ENCODE measurements around the gene ZDHHC8.

Gene ZDHHC8, protein sequence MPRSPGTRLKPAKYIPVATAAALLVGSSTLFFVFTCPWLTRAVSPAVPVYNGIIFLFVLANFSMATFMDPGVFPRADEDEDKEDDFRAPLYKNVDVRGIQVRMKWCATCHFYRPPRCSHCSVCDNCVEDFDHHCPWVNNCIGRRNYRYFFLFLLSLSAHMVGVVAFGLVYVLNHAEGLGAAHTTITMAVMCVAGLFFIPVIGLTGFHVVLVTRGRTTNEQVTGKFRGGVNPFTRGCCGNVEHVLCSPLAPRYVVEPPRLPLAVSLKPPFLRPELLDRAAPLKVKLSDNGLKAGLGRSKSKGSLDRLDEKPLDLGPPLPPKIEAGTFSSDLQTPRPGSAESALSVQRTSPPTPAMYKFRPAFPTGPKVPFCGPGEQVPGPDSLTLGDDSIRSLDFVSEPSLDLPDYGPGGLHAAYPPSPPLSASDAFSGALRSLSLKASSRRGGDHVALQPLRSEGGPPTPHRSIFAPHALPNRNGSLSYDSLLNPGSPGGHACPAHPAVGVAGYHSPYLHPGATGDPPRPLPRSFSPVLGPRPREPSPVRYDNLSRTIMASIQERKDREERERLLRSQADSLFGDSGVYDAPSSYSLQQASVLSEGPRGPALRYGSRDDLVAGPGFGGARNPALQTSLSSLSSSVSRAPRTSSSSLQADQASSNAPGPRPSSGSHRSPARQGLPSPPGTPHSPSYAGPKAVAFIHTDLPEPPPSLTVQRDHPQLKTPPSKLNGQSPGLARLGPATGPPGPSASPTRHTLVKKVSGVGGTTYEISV

DNA sequence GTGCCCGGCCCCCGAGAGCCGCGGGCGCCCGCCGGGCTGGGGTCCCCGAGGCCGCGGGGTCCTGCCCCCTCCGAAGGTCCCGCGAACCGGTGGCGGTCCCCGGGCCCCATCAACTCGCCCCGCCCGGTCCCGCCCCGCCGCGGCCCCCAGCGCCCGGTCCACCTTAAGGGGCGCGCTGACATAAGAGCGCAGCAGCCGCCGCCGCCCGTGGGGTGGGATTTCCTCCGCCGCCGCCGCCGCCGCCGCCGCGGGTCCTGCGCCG, at the start of gene ZDHHC8:
ZDHHC8 (plus strand) TSS at position 208 of the 262 bp plus-strand sequence. CDS start 144 bp downstream, outside the sequence.
- peak; percentile 90 for DNase-seq (ENCODE audit: low spot score)

DNA sequence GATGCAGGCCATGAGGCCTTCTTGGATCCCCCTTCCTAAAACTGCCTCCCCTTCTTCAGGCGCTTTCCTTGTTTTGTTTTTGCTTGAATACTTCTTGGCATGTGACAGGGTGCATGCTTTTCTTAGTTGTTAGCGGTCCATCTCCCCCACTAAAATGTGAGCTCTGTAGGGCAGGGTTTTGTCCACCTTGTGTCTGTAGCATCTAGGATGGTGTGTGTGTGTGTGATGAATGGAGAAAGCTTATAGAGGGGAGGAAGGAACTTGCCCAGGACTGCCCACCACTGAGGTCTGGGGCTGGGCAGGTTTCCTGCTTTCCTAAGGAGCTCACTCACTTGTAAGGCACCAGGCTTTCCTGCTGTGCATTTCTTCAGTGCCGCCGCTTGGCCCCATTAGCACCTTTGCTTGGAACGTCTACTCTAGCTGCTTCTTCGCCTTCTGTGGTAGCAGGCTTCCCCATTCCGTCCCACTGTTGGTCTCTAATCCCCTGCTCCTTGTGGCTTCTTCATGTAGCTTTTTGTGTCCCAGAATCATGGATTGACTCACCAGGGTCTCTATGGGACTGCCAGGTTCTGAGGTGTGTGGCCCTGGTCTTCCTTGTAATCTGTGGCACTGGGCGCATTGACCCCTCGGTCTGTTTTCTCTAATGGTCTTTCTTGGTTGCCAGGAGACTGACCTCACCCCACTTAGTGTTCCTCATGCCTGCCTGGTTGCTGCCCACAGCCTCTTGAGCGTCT, 48.3 kb upstream of the ZDHHC8 start:
- DNase-seq (ENCODE audit: low spot score), result no peak

DNA sequence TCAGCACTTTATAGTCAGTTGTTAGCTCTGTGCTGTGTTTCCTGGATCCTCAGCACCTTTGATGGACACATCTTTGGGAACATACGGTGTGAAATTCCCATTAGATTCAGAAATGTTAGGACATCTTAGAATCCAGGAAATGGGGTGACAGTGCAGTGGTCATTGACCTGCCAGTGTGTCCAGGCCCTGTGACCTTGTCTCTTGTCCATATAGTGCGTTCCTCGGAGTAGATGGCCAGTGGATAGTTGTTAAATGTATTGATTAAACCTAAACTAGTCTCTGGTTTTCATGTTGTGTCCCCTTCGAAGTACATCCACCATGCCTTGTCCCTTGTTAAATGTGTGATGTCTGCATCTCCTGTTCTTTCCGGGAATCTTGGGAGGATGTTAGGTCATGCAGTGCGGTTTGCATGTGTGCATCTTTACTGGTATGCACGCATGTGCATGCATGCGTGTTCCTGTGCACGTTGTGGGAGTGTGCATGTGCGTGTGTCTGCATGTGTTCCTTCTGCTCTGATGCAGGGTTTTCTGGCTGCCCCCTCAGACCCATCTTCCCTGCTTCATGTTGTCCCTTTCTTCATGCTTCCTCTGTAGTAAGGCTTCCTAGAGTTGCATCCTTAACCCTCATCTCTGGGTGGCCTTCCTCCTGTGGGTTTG, 47.6 kb upstream of the ZDHHC8 start:
- no peak for DNase-seq (ENCODE audit: low spot score)

DNA sequence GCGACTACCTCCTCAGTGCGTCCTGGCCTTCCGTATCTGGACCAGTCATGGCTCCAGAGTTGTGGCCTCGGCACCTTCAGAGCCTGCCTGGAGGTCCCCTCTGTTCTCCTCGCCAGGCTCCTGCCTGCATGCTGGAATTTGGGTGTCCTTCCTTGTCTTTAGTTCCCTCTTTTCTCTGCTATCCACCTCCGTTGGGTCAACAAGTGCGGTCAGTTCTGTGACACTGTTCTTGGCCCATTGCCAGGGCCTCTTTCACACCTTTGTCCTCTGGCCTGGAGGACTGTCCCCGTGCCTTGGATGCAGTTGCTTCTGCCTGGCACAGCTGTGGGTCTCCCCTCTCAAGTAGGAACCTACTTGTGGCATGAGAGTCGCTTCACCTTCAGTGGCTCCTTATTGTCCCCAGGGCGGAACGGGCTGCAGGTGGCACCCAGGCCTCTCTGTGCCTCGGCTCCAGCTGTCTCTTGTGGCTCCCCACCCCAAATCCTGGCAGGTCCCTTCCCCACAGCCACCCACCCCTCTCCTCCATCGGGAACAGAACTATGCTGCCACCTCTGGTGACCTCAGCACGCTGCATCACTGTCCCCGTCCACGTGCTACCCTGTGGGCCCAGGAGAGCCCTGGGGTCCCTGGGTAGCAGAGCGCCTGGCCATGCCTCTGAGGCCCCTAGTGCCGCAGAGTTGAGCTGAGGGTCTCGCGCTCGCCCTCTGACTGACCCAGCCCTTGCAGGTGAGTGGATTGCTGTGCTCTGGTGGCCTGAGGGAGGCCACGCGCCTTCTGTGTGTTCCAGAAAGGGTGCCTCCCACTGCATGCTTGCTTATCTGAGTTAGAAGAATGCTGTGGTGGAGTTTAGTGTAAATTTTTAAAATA, 46.8 kb upstream of the ZDHHC8 start:
- no peak for DNase-seq (ENCODE audit: low spot score)

DNA sequence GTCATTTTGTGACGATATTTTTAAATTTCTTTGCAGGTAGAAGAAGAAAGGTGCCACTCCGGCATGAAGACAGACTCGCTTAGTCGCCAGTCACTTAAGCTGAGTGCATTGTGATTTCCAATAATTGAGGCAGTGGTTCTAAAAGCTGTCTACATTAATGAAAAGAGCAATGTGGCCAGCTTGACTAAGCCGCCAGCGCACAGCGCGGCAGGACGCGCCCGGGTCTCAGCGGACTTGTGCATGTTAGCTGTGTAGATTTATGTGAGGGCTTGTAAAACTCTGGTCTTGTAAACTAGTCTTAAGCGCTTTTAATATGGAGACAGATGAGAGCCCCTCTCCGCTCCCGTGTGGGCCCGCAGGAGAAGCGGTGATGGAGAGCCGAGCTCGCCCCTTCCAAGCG, 46.0 kb upstream of the ZDHHC8 start:
- DNase-seq (ENCODE audit: low spot score), result no peak

DNA sequence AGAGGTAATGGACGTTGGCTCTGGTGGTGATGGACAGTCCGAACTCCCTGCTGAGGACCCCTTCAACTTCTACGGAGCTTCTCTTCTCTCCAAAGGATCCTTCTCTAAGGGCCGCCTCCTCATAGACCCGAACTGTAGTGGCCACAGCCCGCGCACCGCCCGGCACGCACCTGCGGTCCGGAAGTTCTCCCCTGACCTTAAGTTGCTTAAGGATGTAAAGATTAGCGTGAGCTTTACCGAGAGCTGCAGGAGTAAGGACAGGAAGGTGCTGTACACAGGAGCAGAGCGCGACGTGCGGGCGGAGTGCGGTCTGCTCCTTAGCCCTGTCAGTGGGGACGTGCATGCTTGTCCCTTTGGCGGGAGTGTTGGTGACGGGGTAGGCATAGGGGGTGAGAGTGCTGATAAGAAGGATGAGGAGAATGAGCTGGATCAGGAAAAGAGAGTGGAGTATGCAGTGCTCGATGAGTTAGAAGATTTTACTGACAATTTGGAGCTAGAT, 45.5 kb upstream of the ZDHHC8 start:
- no peak for DNase-seq (ENCODE audit: low spot score)

DNA sequence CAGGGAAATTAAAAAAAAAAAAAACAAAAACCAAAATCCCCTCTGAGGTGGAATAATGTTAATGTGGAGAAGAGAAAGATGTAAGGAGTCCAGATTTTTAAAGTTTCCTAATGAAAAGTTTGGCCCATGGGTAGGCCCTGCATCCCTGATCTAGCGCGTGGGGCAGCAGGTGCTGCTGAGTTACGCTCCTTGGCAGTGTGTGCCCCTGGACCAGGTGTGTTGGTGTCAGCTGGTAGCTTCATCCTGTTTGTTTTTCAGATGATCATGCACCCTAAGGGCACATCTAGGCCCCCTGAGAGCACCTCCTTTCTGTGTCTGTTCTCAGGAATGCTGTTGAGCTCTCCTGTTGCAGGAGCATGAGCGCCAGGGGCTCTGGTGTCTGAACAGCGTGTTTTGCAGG, 44.8 kb upstream of the ZDHHC8 start:
- no peak for DNase-seq (ENCODE audit: low spot score)

DNA sequence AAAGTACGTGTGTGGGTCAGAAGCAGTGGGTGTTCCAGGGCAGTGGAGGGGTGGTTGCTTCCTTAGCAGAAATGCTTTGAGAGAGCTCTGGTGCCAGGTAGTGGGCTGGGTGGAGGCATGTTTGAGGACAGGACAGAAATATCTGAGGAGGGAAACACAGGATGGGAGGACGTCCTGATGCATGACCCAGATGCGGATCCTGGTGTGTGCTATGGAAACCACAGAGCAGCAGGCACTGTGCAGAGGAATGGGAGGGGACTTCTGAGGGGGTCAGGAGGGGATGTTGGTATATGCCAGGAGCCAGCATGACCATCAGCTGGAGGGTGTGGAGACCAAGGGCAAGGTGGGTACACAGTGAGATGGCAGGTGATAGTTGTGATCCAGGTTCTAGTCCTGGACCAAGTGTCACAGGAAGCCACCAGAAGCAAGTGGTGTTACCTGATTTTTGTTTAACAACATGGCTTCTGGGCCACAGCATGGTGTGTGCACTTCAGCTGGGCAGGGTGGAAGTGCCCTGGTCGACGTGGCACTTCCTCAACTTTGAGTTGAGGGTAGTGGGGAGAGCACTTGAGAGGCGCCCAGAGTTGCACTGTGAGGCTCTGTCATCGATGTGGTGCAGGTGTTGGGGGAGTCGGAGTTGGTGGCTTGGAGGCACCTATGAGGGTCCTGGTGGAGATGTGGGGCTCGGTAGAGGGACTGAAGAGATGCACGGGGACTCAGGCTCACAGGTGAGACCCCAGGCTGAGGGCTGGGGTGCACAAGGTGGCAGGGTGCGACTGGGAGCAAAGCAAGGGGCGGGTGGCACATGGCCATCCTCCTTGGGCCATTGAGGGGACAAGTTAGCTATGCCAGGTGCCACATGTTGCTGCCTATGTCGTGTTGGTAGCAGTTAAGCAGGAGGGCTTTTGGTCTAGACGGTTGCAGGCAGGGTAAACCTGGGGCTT, 44.0 kb upstream of the ZDHHC8 start:
- no peak for DNase-seq (ENCODE audit: low spot score)

DNA sequence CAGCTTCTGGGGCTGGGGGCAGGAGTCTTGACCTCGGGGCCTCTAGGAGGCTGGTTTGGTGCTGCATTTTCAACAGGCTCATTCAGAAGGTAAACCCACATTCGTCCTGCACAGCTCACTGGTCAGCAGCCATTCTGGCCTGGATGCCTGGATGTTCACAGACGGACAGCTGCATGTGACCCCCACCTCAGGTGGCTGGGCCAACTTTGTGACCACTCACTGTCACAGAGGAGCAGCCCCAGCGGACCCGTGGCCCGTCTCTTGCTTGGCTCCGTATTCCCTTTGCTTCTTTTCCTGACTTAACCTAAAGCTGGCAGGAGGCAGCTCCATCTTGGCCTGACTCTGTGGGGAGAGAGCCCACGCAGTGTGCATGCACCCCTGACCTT, 43.3 kb upstream of the ZDHHC8 start:
- no peak for DNase-seq (ENCODE audit: low spot score)

DNA sequence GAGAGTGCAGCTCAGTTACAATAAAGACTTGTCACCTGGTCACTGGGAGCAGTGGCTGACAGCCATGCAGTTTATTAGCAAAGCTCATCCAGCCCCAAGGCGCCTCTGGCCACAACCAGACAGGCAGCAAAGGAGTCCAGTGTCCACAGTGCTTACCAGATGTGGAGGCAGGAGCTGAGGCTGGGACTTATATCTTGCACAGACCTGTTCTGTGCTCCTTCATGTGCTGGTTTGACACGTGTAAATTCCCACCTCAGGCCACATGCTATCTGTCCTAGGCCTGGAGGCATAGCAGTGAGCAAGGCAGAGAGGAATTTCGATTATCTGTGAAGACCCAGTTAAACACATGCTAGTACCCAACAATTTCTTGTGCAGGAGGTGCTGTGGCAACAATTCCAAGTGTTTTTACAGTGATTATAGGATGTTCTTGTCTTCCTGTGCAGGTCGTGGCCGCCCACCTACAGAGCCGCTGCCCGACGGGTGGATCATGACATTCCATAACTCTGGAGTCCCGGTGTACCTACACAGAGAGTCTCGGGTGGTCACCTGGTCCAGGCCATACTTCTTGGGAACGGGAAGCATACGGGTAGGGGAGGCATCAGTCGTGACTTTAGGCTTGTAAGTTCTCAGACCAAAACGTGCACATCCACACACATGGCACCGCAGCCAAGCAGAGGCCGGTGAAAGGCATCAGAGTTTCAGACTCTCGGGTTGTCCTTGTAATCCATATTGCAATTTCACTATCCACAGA, 42.2 kb upstream of the ZDHHC8 start:
- no peak for DNase-seq (ENCODE audit: low spot score)

DNA sequence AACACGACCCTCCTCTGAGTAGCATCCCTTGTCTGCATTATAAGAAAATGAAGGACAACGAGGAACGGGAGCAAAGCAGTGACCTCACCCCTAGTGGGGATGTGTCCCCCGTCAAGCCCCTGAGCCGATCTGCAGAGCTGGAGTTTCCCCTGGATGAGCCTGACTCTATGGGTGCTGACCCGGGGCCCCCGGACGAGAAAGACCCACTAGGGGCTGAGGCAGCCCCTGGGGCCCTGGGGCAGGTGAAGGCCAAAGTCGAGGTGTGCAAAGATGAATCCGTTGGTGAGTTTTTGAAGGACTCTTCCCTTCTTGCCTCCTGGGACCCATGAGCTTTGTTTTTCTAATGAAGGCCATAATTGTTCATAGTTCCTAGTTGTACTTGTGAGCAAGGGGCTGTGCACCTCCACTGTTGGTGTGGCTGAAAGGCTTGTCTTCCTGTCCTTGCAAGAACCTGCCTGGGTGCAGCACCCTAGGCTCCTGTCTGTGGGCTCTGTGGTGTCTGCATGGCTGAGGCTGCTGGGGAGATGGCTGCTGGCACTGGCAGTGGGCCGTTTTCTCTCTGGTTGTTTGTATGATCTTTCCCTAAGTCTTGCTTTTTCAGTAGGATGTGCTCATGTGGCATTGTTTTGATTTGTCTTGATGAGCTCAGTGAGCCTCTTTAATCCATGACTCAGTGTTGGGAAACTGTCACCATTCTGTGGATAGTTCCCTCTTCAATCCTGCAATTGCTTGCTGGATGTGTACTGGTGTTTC, 41.5 kb upstream of the ZDHHC8 start:
- peak; percentile 40 for DNase-seq (ENCODE audit: low spot score)

DNA sequence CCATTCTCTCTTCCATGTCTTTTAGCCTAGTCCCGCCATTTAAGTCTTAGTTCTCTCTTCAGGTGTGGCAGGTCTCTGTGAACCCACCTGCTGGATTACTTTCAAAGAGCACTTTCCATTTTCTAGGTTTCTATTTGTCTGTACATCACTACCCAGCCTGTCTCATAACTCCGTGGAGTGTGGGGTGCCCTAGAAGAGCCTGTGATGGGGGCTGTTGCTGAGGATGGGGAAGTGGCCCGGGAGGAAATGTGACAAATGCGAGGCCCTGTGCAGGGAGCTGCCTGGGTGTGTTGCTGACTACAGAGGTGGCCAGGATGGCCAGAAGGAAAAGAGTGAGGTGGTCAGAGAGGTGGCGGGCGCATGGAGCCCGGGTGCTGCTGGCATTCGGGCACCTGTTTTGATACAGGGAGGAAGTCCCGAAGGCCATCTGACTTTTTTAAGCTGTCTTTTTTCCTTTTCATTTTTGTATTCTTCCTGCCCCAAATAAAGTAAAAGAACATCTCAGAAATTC, 40.8 kb upstream of the ZDHHC8 start:
- DNase-seq (ENCODE audit: low spot score), result no peak

DNA sequence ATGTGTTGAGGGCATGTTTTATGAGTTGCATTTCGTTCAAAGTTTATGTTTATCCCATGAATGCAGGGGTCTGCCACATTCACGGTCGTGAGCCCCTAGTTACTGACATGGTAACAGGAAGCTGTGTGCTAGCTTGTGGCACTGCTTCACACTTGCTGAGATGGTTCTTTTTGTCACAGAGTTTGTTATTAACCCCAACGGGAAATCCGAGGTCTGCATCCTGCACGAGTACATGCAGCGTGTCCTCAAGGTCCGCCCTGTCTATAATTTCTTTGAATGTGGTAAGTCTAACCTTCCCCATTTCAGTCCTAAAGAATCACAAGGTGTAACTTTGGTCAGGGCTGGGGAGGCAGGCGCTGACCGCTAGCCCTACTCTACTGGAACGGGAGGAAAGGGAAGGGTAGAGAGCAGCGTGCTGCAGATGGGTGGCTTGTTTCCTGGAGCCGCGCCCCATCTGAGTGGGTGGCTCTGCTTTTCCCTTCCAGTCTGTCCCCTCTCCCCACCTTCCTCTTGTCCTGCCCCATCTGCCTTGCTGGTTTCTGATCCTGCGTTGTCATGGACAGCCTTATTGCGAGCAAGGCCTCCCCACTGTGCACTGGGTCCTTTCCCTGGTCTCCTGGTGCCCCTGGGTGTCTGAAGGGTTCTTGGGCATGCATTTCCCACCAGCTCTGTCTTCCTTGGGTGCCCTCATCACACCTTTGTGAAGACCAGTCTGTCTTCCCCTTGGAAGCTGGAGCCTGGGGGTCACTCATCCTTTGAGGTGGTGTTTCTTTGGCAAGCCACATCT, 39.7 kb upstream of the ZDHHC8 start:
- no peak for DNase-seq (ENCODE audit: low spot score)

DNA sequence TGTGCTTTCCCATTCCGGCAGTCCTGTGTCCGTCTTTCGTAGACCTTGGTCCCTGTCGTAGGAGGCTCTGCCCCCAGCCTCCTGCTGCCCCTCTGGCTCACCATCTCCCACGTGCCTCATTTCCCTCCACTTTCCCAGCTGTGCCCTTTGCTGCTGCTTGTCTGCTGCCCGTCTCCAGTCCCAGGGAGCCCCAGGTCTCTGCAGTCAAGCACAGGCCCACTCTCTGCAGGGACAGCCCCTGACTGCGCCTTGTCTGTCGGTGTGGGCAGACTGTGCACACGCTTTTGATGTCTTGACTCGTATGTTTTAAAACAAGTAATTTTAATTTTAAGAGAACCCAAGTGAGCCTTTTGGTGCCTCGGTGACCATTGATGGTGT, 39.1 kb upstream of the ZDHHC8 start:
- DNase-seq (ENCODE audit: low spot score), result no peak

DNA sequence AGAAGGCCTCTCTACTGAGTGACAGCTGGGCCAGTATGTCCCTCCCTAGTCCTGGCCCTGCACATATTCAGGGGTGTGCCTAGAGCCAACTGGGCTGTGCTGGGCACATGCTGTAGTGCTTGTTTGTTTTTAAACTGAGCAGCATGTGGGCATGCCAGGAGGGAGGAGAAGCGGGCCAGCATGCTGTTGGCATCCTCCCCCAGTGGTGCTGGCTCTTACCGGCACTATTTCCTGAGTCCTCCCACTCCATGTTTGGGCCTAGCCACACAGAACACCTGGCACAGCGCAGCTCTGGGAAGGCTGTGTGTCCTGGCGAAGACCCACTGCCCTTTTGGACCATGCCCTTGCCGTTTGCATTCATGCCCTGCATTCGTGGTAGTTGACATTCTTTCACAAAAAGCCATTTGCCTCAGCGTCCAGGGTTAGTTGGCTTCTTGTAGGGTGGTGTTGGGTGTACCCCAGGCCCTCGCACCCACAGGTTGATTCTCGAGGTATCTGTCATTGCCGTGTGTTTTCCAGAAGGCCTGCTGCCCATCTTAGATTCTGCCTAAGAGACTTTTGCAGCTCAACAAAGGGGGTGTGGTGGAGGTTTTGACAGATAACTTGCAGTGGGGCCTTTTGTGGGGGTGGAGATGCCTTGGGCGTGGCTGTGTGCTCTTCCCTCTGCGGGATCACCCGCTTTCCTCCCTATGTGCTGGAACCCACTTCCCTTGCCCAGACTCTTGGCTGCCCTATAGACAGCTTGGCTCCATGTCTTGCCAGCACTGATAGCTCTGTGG, 38.0 kb upstream of the ZDHHC8 start:
- DNase-seq (ENCODE audit: low spot score), result no peak

DNA sequence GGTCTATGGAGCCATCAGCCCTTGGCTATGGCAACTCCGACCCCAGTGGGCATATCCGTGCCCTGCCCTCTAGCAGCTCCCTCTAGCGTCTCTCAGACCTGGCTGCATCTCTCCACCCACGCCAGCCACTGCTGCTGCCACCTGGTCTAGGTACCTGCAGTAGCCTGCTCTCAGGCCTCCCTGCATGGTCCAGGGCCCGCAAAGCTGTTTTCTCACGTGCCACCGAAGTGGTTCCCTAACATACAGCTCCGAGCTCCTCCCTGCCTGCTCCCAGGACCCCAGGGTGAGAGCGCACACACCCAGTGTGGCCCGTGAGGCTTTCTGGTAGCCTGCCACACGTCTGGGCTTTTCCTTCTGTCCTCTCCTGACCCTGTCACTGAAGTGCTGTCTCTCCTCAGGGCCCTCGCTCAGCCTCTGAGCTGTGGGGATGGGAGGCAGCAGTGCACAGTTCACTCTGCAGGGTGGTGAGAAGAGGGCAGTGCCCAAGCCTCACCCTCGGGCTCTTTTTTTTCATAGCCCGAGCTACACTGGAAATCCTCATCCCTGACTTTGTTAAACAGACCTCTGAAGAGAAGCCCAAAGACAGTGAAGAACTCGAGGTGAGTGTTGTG, 37.3 kb upstream of the ZDHHC8 start:
- DNase-seq (ENCODE audit: low spot score), result no peak

DNA sequence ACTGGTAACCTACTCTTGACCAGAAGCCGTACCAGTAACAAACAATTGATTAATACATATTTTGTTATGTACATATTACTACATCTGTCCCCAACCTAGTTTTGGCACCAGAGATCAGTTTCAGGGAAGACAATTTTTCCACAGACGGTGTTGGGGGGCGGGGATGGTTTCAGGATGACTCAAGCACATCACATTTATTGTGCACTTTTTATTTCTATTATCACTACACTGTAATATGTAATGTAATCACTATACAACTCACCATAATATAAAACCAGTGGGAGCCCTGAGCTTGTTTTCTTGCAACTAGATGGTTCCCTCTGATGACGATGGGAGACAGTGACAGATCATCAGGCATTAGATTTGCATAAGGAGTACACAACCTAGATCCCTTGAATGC, 36.1 kb upstream of the ZDHHC8 start:
- no peak for DNase-seq (ENCODE audit: low spot score)
